ENCODE data around the gene PLIN5.

PLIN5 gene

DNA sequence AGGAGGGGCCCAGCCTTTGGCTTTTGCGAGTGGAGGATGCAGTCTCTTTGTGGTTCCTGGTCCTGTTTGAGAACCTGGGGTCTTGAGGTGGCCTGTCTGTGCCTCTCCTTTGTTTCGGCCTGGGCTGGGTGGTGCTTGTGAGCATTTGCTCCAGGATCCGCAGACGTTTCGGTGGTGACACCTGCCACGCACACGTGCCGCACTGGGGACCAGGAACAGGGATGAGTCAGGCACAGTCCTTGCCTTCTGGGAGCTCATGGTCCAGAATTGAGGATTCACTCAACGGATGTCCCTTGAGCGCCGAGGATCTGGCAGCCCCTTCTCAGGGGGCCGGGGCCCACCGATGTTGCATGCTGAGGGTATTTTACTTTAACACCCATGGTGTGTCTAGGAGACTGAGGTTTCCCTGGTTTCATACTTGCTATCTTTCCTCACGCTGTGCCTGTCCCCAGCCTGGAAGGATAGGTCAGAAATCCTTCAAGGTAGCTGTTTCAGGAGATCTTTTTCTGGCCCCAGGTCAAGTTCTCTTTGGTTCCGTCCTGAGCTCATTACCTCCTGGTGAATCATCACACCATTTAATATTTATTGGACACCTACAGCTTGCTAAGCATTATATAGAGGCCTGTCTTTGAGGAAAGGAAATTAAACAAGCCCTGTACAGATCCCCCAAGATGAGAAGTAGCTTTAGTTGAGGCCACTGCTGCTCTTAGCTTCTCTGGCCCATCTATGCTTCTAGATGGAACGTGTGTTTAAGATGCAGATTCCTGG, 57.8 kb downstream of the PLIN5 start:
- DNase-seq, result no peak

DNA sequence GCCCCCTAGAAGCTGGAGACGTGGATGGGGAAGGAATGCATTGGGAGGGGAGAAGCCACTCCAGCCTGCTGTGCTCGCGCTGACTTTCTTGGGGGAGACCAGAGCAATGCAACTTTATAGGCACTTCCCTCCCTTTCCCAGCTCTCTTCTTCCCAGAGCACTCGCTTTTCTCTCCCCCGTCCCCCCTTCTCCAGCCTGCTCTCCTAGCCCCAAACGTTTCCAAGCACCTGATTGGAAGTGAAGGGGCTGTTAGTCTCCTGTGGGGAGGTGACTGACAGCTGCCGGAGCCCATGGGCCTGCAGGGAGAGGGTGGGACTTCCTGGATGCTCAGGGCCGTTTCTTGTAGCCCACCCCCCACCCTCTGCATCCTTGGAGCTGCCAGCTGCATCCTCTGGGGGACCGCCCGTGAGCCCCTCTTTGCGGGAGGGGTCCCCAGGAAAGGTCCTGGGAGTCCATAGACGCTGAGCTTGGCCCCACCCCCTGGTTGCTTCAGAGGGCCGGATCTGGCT, 60.5 kb downstream of the PLIN5 start:
- peak; percentile 66 to 86 for DNase-seq

DNA sequence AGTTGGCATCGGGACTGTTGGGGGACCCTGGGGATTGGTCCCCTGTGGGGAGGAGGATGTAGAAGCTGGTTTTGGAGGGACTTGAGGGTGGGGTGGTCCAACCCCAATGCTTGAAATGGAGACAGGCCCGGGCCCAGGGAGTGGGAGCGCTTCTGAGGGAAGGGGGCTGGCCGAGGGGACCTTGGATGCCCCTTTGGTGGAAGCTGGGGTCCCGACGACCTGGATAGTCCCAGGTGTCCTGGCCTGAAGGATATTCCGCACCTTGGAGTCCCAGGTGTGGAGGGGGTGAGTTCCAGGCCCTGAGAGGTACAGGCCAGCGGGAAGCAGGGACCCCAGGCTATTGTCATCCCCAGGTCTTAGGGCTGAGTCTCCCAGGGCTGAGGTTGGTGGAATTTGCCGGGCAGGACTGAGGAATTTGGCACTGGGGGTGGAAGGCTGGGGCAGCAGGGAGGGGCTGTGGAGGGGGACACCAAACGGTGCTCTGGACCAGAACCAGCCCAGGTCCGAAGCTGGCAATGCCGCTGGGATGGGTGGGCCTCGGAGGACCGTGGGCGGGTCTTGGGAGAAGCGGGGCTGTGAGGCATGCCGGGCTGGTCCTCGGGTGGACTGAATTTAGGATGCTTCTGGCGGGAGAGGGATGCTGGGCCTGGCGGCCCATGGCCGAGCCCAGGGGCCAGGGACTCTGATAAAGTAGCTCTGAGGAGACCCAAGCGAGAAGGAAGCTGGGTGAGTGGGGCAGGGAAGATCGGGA, 61.1 kb downstream of the PLIN5 start:
- DNase-seq, result no peak

DNA sequence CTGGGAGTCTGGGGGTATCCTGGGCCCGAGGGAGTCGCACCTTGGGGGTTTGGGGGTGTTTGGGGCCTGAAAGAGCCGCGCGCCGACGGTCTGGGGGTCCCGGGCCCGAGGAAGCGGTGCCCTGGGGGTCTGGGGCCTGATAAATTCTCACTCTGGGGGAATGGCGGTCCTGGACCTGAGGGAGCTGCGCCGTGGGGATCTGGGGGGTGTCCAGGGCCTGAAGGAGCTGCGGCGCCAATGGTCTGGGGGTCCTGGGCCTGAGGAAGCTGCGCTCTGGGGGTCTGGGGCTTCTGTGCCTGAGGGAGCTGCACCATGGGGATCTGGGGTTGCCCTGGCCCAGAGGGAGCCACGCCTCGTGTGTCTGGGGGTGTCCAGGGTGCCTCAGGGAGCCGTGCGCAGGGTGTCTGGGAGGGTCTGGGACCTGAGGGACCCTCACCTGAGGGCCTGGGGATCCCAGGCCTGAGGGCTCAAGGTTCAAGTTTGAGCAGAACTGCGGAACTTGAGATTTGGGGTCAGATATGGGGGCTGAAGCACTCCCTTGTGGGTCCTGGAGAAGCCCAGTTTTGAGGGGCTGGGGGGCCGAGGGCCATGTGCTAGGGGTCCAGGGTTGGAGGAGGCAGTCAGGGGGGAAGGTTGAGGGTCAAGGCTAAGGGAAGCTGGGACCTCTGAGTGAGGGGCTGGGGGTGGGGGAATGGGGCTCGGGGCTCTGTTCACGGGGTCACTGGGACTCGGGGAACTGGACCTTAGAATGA, 61.8 kb downstream of the PLIN5 start:
- DNase-seq, result no peak

Data from NCI-H446 (cell line).